ENCODE data around the gene CD200R1.

CD200R1 gene

GRCh38 chr3:112888381-112889085 lies 86.4 kb downstream of the CD200R1 start:
- DNase-seq (ENCODE audit: low read depth in 2 of 3, low spot score in 1 of 3), result no peak

- DNase-seq (ENCODE audit: low read depth in 2 of 3, low spot score in 1 of 3), result no peak
Observed at GRCh38 chr3:112884678-112885290, 90.1 kb downstream of the CD200R1 start.

- no peak for DNase-seq (ENCODE audit: low read depth in 2 of 3, low spot score in 1 of 3)
Observed at GRCh38 chr3:112881891-112882290, 93.0 kb downstream of the CD200R1 start.

GRCh38 chr3:112875561-112875960 lies 99.3 kb downstream of the CD200R1 start:
- no peak for DNase-seq (ENCODE audit: low read depth in 2 of 3, low spot score in 1 of 3)

GRCh38 chr3:112874725-112875124 lies 100.2 kb downstream of the CD200R1 start:
- no peak for DNase-seq (ENCODE audit: low read depth in 2 of 3, low spot score in 1 of 3)

- DNase-seq (ENCODE audit: low read depth in 2 of 3, low spot score in 1 of 3), result no peak
Observed at GRCh38 chr3:112873632-112874031, 101.3 kb downstream of the CD200R1 start.

GRCh38 chr3:112871735-112872134 lies 103.2 kb downstream of the CD200R1 start:
- no peak for DNase-seq (ENCODE audit: low read depth in 2 of 3, low spot score in 1 of 3)
